Neural cell (in vitro differentiated cells): ENCODE results near the gene DOCK4.

Source experiments
- CTCF ChIP-seq: fragments of 450-650 bp; IDR thresholded peaks from 2 replicates; pipeline ENCODE4 v1.5.1; 2014; ENCODE audit warnings: antibody characterized with exemption, mild to moderate bottlenecking, moderate library complexity; ENCODE audit not compliant: poor library complexity, severe bottlenecking
- EP300 ChIP-seq: fragments of 450-650 bp; conservative IDR thresholded peaks from 2 replicates; pipeline ENCODE4 v1.6.1; 2014; ENCODE audit warnings: antibody characterized with exemption, mild to moderate bottlenecking, moderate library complexity; ENCODE audit not compliant: poor library complexity, severe bottlenecking
- EZH2 ChIP-seq: fragments of 200-600, 300-800 bp; shearing (Covaris generic), sonication (generic); IDR thresholded peaks from 2 replicates; pipeline ENCODE4 v1.6.1; 2014; ENCODE audit warnings: antibody characterized with exemption, low read length, borderline replicate concordance, mild to moderate bottlenecking; ENCODE audit not compliant: insufficient read depth, poor library complexity, severe bottlenecking
- POLR2AphosphoS5 ChIP-seq: IDR thresholded peaks from 2 replicates; pipeline ENCODE4 v1.6.1; 2012

GRCh38 chr7:112167147-112167546, 39.1 kb downstream of the DOCK4 start:
- no peak for TF ChIP-seq CTCF
- TF ChIP-seq EZH2: no peak
- TF ChIP-seq POLR2AphosphoS5: no peak
- TF ChIP-seq EP300: no peak
